ENCODE measurements around the gene LRP6.

GRCh38 chr12:12270226-12270625 lies 3.4 kb upstream of the LRP6 start:
- TF ChIP-seq MAX (IDR thresholded peaks at IDR 0.05) (no peak), CTCF (IDR thresholded peaks at IDR 0.05; ENCODE audit: low read depth, low read length, missing input control) (no peak), JUND (IDR thresholded peaks at IDR 0.05) (no peak), REST (IDR thresholded peaks at IDR 0.05) (no peak), FOXA1 (IDR thresholded peaks at IDR 0.05) (no peak), EGR1 (IDR thresholded peaks at IDR 0.05; ENCODE audit: low read depth in 2 of 2) (no peak), ZBTB33 (IDR thresholded peaks at IDR 0.05) (no peak), YY1 (IDR thresholded peaks at IDR 0.05) (no peak), RAD21 (IDR thresholded peaks at IDR 0.05) (no peak)
